Fibroblast of skin of right biceps (primary cell): ENCODE results near the gene CCT7.

Experiments used
- DNase-seq: peaks from one replicate; pipeline ENCODE4 v3.0.0-alpha.2; 2013

The CCT7 gene

DNA sequence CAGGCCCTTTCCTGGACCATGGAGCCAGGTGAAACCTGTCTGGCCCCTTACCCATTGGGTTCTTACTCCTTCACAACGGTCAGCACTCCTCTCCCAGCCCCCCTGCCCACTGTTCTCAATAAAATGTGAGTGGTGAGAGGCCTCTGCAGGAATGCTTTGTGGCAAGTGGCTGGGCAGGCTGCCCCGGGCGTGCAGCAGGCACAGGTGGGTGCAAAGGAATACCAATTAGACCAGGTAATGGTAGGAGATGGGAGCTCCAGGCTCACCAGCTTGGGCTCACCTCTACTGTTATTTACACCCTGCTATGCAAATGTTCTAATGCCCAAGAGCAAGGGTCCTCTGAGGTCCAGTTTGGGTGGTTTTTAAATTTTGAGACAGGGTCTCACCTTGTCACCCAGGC lies 7.0 kb upstream of the CCT7 start:
- no peak for DNase-seq

- no peak for DNase-seq
Observed at GRCh38 chr2:73228631-73229030, 5.5 kb upstream of the CCT7 start.

DNA sequence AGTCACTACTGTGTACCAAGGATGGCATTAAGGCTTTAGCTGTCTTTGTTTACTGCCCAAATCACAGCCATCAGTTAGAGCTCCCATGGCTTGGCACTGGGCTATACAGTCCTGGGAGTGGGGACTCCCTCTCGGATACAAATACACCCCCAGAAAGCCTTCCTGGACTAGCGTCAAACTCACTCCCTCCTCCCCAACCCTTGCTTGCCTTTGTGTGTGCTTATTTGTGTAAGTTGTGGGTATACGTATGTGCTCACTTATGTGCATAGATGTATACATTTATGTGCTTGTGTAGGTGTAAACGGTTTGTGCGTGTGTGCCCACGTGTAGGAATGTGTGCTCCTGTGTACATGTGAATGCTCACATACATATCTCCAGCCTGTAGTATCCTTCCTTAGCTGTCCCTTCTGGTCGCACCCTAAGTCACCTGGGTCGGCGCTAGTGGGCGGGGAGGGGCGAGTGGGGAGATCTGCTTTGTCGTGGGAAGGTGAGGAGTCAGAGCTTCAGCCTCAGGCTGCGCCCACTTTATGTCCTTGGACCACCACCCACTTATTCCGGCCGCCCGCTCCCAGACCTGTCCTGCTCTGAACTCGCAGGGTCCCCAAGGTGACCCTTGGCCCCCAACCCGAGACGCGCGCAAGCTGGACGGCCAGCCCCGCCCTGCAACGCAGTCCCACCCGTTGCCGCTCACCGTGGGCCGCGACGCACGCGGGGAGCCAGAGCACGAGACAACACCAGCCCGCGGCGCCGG lies 1.5 kb upstream of the CCT7 start:
- DNase-seq, result no peak

GRCh38 chr2:73233154-73233931 lies 765 bp upstream of the CCT7 start, which contains the start of gene PRADC1:
Gene PRADC1 (minus strand): TSS chr2:73233239. CDS start chr2:73233160, 79 bp downstream.
- DNase-seq, result peak; percentile 100

- DNase-seq, result no peak
Observed at GRCh38 chr2:73235315-73236028, 1.4 kb downstream of the CCT7 start.

DNA sequence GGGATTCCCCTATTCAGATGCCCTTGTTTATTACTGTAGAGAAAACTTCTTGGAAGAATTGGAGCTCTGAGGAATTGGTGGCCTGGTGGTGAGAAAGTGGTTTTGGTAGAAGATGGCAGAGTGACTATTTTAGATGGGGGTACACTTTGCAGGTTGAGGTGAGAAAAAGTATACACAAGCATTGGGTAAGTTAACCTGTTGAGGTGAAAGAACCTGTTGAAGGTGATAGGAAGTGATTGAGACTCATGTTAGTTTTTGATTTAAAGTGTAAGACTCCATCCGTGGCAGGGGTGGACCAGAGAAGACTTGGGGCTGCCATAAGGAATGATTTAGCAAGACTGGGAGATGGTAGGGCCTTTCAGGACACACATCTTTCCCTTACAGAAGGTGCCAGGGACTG lies 3.1 kb downstream of the CCT7 start:
- DNase-seq, result no peak

- no peak for DNase-seq
Observed at GRCh38 chr2:73238149-73238548, 4.0 kb downstream of the CCT7 start.

- DNase-seq, result no peak
Observed at GRCh38 chr2:73238976-73239375, 4.9 kb downstream of the CCT7 start.

GRCh38 chr2:73239776-73240175 lies 5.7 kb downstream of the CCT7 start:
- DNase-seq, result peak; percentile 35

DNA sequence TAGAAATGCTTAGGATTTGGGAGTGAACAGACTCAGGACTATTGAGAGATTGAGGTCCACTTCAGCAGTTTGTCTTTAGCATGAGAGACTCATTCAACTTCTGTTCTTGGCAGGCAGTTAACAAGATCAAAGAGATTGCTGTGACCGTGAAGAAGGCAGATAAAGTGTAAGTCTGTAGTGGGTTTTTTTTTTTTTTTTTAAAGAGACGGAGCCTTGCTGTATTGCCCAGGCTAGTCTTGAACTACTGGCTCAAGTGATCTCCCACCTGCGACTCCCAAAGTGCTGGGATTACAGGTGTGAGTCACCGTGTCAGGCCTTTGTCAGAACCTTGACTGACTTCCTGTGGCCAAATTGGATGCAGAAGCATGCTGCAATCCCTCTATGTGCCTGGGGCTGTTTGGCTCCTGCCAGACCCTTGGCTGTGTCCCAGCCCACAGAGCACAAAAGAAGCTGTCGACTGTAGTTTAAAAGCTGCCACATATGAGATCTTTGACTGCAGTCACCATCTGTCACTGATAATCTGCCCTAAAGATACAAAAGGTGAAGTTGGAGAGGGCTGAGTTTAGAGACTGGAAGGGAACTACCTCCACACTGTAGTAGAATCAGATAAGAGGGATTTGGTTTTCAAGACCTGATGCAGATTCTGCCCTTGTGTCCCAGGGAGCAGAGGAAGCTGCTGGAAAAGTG lies 9.9 kb downstream of the CCT7 start:
- no peak for DNase-seq

DNA sequence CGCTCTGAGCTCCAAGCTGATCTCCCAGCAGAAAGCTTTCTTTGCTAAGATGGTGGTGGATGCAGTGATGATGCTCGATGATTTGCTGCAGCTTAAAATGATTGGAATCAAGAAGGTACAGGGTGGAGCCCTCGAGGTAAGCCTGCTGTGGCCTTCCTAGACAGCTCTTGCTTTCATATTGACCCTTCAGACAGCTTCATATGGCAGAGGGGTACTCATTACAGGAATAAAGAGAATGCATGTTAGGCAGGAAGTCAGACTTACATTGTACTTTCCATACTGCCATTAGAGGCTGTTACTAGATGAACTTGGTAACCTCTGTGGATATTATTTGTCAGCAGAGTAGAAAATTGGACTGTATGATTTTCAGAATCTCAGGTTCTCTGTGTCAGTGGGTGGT lies 10.5 kb downstream of the CCT7 start:
- DNase-seq, result no peak

DNA sequence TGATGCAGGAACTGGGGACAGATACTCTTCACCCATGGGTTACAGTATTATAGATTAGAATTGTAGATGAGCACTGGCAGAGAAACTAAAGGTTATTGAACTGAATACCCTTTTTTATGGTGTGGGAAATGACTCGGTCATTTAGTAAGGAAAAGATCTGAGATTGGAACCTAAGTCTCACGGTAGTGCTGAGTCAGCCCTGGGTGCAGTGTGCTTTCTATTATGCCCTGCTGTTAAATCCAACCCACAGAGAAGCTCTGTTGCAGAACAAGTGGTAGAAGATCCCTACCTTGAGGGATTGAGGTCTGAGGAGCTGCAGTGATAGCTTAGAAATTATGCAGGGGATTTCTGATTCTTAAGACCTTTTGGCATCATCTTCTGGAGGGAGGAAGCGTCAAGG lies 12.7 kb downstream of the CCT7 start:
- no peak for DNase-seq

GRCh38 chr2:73249636-73250035 lies 15.5 kb downstream of the CCT7 start:
- no peak for DNase-seq

DNA sequence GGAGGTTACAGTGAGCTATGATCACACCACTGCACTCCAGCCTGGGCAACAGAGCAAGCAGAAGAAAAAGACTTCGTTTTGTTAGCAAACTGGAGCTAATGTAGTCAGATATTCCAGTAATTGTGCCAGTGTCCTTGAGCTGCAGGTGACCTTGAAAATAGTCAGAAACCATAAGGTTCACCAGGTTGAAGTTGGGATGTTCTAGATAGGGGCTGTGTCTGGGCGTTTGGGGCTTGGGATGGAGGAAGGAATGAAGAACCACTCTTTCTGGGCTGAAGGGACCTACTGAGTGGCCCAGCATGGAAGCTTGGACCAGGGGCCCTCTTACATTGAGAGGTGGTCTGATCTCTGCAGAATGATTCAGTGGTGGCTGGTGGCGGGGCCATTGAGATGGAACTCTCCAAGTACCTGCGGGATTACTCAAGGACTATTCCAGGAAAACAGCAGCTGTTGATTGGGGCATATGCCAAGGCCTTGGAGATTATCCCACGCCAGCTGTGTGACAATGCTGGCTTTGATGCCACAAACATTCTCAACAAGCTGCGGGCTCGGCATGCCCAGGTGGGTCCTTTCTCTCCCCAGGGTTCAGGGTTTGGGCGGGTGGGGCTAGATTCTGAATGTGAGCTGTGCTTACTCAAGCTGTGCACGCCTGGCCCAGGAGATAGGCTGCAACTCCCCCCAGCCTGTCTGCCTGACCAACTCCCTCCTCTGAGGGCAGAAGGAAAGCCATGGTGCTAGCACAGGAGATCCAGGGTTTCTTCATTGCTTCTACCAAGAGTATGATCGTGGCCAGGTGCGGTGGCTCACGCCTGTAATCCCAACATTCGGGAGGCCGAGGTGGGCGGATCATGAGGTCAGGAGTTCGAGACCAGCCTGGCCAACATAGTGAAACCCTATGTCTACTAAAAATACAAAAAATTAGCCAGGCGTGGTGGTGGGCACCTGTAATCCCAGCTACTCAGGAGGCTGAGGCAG lies 17.1 kb downstream of the CCT7 start:
- no peak for DNase-seq

- no peak for DNase-seq
Observed at GRCh38 chr2:73252238-73253027, 18.3 kb downstream of the CCT7 start.

DNA sequence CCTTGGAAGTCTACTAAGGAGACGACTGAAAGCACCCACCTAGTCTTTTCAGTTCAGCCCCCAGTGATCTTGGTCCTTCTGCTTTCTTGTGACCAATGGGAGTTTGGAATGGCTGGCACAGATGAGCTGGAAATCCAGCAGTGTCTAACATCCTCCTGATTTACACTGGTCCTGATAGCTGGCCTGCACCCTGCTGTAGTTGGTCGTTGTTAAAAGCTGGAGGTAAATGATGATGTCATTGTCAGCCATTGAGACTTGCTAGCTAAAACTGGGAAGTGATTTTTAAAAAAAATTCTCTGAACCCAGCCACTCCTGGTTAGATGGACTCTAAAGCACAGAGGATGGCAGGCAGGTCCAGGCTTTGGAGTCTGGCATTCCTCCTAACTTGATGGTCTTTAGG lies 19.3 kb downstream of the CCT7 start:
- no peak for DNase-seq

DNA sequence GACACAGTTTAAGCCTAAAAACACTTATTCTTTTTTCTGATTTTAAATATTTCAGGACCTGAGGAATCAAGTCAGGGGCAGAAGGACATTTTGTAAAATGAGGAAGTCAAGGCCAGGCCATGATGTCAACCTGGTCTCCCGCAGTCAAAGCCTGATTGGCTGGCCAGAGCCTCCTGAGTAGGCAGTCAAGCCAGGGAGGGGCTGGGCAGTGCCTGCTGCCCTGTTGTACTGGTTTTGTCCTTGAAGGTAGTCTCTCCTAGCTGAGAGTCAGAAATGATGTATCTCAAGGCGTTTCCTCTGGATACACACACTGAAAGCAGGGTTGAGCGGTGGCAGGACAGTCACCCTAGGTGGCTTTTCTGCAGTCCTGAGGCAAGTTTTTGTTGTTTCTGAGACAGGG lies 19.8 kb downstream of the CCT7 start:
- DNase-seq, result no peak

- DNase-seq, result no peak
Observed at GRCh38 chr2:73254343-73255006, 20.4 kb downstream of the CCT7 start.

GRCh38 chr2:73255007-73255644 lies 21.0 kb downstream of the CCT7 start:
- no peak for DNase-seq
